Activated CD4-positive, CD25-positive, alpha-beta regulatory T cell (primary cell): ENCODE results near the gene FOXF2.
"Not testable (repeated sequence)": the region's sequence is repeated elsewhere in the genome, so short reads cannot be mapped to it uniquely, and the experiment has no call there.

ENCODE experiments used
- DNase-seq, 4 experiments: peaks; one replicate each; lab custom pipeline; 2025; lab: John Stamatoyannopoulos, UW

The FOXF2 gene

DNA sequence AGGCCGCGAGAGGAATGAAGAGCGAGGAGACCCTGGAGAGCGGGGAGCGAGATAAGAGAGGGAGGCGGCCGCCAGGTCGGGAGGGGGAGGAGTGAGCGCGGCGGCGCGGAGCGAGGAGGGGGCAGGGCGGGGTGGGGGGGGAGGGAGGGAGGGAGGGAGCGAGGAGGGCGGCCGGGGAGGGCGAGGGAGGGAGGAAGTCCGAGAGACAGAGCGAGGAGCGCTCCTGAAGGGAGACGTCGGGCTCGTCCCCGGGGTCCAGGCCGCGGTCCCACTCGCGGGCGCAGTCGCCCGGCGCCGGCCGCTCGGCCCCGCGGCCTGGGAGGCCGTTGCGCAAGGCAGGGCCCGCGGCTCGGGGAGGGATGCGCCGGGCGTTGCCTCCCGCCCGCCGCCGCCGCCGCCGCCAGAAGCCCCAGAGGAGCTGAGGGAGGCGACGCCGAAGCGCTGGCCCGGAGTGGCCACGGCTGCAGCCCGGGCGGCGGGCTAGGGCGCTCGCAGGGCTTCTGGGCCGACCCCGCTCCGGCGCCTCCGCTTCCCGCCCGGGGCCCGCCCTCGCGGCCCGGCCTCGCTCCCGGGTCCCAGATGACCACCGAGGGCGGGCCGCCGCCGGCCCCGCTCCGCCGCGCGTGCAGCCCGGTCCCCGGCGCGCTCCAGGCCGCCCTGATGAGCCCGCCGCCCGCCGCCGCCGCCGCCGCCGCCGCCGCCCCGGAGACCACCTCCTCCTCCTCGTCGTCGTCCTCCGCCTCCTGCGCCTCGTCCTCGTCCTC is at the start of gene FOXF2:
FOXF2 (plus strand) TSS at position 208 of the 764 bp plus-strand sequence; CDS start at position 580, 372 bp downstream.
- no peak for DNase-seq

DNA sequence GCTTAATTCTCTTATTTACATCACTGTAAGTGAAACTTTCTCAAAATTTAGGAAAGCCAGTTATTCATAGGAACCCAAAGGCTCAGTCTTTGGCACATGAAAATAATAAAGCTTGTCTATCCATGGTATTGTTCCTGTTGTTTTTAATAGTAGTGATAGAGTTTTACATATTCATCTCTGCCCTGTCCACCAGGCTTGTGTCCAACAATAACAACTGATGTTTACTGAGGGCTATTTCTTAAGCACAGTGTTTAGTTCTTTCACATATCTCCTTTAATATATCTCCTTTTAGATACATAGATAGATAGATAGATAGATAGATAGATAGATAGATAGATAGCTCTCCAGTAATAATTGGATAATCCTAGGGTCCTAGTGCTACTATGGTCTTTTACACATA is 43.3 kb upstream of the FOXF2 start:
- no peak for DNase-seq

DNA sequence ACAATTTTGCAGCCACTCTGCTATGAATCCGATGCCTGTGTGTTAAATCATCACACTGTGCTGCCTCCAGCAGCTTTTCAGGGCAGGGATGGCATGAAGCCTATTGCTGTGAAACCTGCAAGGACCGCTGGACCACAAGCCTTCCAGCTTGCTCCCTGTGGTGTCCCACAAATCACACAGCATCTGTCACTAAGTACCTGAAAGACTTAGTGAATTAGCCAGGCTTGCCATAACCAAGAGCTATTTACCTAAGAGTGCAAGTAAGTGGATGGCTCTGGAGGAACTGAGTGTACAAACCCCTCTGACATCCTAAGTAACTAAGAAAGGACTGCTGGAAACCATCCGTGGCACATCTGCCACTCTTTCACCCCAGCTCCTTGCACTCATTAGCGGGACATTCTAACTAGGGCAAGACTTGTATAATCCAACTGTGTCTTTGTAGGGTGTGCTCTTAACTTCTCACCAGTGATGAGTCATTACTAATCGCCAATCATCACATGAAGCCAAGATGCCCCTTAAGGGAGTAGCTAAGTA is 42.8 kb upstream of the FOXF2 start:
- no peak for DNase-seq

DNA sequence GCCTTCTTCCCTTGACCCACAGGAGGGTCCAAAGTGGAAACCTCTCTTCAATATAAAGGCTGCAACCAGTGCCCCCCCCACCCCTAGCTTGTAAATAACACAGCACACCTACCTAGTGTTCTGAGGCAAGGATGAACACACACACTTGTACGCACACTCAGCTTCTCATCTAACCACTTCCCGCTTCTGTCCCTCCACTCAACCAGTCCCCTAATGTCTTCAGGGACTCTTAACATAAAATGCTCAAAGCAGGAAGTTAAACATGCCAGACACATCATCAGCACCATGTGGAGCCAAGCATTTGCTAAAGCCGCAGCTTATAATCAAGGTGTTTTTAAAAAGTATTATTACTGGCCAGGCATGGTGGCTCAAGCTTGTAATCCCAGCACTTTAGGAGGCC is 42.2 kb upstream of the FOXF2 start:
- DNase-seq: no peak

DNA sequence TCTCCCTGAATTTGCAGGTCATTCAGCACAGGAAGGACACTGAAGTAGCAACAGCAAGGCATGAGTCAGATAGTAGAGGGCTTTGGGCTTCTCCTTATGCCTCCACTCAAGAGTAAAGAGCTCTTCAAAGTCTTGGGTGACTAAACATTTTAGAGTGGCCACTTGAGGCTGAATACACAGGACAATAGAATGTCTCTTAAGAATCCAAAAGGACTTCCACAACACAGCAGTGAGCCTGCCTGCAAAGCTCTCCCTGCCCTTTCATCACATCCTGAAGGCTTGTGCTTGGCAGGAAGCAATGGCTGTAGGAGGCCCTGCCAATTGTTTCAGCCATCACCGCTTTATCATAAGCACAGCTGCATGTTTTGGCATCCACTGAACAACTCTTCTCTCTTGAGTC is 40.7 kb upstream of the FOXF2 start:
- no peak for DNase-seq

DNA sequence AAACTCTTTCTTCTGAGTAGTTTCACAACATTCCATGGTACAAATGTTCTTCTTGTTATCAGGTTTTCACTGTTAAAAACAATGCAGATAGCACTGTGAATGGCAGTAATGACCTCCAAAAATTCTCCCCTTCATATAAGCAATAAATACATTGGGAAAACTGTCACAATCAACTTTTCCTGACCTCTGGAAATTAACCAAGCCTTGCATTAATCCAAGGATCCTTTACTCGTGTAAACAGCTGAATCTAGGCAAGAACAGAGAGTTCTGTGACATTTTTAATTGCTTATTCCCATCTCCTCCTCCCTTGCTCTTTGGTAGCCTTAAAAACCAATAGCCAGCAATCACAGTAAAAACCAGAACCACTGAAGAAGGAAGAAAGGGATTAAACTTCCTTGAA is 39.7 kb upstream of the FOXF2 start:
- DNase-seq: no peak

DNA sequence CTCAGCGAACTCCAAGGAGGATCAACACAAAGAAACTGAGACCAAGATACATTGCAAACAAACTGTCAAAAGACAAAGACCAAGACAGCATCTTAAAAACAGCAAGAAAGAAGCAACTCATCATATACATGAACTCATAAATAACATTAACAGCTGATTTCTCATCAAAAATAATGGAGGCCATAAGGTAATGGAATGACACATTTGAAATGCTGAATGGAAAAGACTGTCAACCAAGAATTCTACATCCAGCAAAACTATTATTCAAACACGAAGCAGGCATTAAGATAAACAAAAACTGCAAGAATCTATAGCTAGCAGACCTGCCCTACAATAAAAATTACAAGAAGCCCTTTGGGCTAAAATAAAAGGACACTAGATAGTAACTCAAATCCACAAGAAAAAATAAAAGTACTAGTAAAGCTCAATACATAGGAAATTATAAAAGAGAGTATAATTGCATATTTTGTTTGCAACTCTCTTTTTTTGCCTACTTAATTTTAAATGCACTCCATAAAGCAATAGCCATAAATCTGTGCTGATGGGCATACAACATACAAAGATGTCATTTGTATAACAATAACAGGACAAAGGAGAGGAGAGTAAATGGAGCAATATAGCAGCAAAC is 37.9 kb upstream of the FOXF2 start:
- no peak for DNase-seq

DNA sequence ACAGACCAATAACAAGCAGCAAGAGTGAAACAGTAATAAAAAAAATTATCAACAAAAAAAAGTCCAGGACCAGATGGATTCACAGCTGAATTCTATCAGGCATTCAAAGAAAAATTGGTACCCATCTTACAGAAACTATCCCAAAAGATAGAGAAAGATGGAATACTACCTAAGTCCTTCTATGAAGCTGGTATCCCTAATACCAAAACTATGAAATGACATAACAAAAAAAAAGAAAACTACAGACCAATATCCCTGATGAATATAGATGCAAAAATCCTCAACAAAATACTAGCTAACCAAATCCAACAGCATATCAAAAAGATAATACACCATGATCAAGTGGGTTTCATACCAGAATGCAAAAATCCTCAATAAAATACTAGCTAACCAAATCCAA is 34.3 kb upstream of the FOXF2 start:
- DNase-seq: not testable (repeated sequence)

DNA sequence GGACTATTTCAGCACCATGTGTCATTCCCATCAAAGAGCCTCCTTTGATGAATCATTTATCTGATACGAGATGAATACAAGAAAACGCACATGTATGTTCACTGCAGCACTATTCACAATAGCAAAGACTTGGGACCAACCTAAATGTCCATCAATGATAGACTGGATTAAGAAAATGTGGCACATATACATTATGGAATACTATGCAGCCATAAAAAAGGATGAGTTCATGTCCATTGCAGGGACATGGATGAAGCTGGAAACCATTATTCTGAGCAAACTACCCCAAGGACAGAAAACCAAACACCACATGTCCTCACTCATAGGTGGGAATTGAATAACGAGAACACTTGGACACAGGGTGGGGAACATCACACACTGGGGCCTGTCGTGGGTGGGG is 27.7 kb upstream of the FOXF2 start:
- DNase-seq: not testable (repeated sequence)

DNA sequence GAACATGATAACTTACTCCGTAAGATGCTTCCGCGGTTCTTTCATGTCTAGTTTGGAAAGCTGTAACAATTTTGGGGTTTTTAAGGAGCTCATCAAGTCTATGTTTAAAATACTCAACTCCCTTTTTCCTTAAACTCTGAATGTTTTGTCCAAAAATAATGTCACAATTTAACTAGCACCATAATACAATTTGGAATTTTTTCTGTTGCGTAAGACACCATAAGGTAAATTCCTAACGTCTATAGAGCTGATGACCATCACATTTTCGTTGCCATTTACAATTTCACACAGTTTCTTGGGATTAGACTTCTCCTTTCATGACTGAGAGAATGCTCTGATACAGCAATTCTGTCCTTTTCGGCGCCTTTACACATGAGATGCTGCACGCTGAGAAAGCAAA is 26.7 kb upstream of the FOXF2 start:
- DNase-seq: no peak

DNA sequence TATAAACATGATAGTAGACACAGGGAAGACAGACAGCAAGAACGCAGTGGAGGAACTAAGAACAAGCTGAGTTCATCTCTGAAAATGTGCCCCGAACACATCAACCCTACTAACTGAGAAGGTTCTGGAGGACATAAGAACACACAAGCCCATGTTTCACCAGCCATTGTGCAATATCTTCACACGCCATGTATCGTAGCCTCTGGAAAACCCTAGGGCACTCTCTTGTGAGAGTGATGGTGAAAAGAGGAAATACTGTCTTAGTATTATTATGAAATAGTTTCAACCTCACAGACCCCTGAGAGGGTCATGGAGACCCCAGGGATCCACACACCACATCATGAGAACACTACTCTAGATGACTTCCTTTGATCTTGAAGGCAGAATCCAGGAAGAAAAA is 26.1 kb upstream of the FOXF2 start:
- no peak for DNase-seq

DNA sequence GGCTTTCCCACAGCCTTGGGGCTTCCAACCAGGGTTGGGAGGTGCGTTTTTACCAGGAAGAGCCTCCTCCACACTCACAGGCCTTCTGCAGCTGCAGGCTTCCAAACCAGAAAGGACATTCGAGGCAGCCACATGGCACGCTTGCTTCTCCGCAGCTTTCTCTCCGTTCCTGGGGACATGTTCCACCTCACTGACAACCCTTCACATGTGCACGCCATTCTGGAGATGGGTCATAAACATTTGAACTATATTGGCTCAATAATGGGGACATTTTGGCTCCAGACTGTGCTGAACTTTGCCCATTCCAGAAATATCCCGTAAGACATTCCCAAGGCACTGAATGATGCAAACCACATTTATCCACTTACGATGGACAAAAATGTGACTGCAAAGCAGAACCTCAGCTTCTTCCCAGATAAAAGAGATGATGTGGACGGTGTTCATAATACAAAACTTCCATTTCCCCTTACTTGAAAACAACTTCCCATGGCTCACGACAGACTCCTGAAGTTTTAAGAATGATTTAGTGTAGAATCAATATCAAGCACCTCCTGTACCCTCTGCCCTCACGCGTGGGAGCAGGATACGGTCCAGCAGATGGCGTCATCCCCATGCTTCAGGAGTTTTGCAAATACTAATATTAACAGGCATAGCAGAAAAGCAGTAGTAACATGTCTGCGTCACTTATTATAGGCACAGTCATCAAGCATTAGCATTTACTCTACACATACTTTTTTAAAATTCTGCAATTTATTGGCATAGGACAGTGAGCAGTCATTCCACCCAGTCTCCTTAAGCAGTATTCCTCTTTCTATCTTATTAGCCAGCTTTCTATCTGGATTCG is 25.4 kb upstream of the FOXF2 start:
- DNase-seq: no peak

DNA sequence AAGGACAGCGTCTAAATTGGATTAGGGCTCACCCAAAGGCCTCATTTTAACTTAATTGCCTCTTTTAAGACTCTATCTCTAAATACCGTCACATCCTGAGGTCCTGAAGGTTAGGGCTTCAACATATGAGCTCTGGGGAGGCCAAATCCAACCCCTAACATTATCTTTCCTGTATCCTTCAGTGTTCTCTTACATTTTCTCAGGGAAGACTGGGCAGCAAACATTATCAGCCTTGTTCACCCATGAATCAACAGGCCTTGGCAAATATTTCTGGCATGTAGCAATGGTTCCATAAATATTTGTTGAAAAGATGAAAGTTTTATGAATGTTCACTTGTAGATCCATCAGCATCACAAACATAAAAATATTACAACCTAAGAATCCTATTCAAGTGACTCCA is 24.6 kb upstream of the FOXF2 start:
- DNase-seq: no peak

DNA sequence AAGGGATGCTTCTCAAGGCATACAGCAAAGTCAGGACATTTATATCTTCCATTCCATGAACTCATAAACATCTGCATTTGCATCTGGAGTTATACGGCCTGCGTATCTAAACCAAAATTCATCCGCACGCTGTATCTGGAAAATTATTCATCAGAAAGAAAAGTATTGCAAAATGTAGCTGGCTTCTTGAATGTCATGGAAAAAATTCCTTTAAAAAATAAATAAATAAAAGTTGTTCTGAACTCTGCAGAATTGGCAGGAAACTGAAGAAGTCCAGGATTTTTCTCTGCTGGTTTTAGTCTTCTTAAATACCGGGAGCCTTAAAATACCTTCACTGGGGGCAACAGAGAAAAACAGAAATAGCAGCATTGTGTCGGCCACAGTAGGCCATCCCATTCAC is 23.7 kb upstream of the FOXF2 start:
- DNase-seq: no peak

DNA sequence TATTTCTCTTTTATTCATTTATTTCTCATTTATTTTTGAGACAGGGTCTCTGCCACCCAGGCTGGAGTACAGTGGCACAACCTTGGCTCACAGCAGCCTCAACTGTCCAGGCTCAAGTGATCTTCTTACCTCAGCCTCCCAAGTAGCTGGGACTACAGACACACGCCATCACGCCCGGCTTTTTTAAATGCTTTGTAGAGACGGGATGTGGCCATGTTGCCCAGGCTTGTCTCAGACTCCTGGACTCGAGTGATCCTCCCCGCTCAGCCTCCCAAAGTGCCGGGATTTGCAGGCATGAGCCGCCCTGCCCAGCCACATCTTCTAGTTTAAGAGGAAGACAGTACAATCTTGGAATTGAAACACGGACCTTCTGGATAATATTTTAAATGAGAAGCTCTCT is 21.6 kb upstream of the FOXF2 start:
- no peak for DNase-seq

DNA sequence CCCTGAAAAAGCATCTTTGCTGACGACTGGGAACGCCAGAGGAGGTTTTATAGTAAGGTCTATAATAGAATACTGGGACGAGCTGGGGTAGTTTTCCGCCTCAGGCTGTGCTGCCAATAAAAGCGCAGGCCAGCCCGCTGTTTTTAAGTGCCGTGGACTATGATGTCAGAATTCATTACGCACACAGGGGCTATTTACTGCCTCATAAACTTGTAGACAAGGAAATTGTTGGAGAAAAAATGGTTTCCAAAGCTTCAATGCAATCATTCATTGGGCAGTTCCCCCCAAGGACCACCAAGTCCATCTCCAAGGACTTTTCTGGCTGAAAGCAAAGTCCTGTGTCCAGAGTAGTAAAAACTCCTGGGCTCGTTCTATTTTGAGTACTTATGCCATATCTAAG is 20.4 kb upstream of the FOXF2 start:
- DNase-seq: no peak

DNA sequence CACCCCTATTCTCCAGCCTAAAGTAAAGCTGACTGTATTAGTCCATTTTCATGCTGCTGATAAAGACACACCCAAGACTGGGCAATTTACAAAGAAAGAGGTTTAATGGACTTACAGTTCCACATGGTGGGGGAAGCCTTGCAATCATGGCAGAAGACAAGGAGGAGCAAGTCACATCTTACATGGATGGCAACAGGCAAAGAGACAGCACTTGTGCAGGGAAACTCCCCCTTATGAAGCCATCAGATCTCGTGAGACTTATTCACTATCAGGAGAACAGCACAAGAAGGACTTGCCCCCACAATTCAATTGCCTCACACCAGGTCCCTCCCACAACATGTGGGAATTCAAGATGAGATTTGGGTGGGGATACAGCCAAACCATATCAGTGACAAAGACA is 19.7 kb upstream of the FOXF2 start:
- DNase-seq: not testable (repeated sequence)

DNA sequence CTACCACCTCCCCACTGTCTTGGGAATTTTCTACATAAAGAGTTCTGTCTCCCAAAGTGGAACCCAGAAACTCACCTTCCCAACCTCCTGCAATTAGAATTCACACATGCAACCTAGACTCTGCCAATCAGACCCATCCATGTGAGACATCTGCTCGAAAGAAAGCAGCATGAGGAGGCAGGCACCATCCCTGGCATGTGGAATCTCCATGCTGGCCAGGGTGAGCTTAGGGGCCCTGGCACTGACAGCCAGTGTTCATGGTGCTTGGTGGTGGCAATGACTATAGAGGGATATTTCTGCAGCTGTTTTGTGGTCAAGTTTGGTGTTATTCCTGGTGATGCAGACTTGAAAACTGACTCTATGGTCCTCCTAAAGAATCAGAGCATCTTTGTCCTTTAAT is 17.4 kb upstream of the FOXF2 start:
- no peak for DNase-seq

DNA sequence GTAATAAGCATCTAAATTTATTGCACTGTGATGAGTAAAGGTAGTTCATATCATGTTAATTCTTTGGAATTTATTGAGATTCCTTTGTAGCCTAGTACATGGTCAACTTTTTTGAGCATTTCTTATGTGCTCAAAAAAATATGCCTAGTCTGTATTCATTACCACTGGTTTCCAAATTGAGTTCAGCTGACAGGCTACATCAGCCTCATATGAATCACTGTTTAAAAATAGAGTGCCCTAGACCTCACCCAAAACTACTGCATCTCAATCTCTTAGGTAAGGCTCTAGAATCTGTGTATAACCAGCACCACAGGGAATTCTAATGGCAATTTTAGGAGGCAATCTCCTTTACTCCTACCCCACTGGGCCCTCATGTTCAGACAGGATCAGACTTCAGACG is 16.7 kb upstream of the FOXF2 start:
- no peak for DNase-seq

DNA sequence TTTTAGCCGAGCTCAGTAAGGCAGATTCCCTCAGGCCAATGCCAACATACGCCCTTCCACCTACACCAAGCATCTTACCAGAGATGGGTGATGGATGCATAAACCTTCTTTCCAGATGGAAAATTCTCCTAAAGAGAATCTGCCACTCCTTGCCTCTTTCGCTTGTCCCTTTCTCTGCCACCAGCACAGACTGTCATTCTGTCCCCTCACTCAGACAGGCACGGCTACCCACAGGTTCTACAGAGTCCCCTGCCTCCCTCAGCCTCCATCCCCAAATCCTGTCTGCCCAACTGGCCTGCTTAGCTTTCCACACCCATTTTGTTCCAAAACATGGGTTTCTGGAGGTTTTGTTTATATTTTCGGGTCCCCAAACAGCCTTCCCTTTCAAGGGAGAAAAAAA is 12.7 kb upstream of the FOXF2 start:
- DNase-seq: no peak

DNA sequence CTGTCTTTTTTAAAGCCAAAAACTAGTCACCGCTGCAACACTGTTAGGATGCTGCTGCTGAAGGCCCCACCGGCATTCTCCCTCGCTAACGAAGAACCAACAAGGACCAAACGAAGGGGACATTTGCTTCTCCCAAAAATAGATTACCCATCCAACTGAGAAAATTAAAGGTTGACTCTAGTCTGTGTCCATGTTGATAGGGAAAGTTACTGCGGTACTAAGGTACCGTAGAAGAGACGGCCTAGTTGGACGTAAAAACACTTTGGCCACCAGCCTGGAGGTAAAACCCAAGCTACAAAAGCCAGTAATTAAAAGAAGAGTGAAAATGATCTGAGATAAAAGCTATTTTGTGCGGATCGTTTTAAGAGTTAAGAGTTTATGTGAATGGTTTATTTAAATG is 11.8 kb upstream of the FOXF2 start:
- DNase-seq: no peak

DNA sequence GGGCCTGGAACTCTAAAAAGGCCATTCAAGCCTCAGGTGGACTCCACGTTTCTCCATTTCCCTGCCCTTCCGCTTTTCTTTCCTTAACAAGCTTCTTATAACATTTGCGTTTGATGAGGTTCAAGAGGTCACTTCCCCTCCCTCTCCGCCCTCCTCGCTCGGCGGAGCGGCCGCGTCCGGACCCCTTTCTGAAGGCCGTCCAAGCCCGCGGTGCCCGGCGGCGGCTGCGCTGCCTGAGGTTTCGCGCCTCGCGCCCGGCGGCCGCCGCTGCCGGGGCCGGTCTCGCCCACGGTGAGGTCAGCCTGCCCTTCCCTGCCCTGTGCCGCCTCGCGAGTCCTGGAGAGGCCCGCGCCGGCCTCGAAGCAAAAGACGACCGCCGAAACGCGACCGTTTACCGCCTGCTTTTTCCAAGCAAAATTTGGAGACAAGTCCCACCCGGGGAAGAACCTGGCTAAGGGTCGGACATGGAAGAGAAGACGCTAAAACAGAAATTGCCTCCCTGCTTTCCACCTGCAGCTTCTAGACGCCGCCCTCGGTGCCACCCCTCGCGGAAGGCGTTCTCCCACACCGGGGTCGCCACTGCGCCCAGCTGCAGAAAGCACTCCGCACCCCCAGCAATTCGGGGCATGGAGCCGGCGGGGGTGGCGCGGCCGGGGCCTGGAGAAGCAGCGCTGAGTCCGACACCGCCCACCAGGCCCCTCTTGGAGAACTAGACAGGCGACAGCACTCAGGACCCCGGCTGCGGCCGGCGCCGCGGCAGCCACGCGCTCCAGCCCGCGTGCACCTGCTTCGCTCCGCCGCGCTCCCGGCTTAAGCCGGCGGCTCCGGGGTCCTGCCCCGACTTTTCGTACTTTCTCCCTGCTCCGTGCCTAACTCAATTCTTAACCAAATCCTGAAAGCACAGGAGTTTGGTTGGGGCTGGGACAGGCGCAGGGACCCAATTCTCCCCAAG is 11.0 kb upstream of the FOXF2 start:
- no peak for DNase-seq
